ENCODE results near the gene EFCAB10. TPM values are rescaled to one million over a fixed set of nuclear protein-coding genes. Genes with fewer than 3 reads are reported as not detected.

Gene EFCAB10
- total RNA-seq, 3 donors from 2014 or later = not detected

GRCh38 chr7:105614341-105614840 lies 33.1 kb upstream of the EFCAB10 start:
- no peak overlapping the region for H3K27ac ChIP-seq
- no peaks in the 10 kb centered on the region for H3K36me3 ChIP-seq
- intact Hi-C loops (cut with DNase I; ENCODE audit: low total_unique reads) = no loop called here
- H3K9me3 ChIP-seq = no peaks in the 10 kb centered on the region
- H3K27me3 ChIP-seq = no peaks in the 10 kb centered on the region
- TF ChIP-seq CTCF (IDR thresholded peaks at IDR 0.05) = no peak
- no peak for TF ChIP-seq POLR2A (IDR thresholded peaks at IDR 0.05)
- no peak for TF ChIP-seq POLR2AphosphoS5 (IDR thresholded peaks at IDR 0.05)
- no peaks in the 10 kb centered on the region for H3K4me1 ChIP-seq
- no peak overlapping the region for H3K4me3 ChIP-seq
- DNase-seq (ENCODE audit: low spot score in 2 of 2) = no peak

- H3K4me3 ChIP-seq = no peak overlapping the region
- H3K27me3 ChIP-seq = no peaks in the 10 kb centered on the region
- intact Hi-C loops (cut with DNase I; ENCODE audit: low total_unique reads) = no loop called here
- no peak overlapping the region for H3K27ac ChIP-seq
- no peaks in the 10 kb centered on the region for H3K36me3 ChIP-seq
- no peak for DNase-seq (ENCODE audit: low spot score in 2 of 2)
- H3K4me1 ChIP-seq = no peaks in the 10 kb centered on the region
- TF ChIP-seq CTCF (IDR thresholded peaks at IDR 0.05) = no peak
- TF ChIP-seq POLR2AphosphoS5 (IDR thresholded peaks at IDR 0.05) = no peak
- no peak for TF ChIP-seq POLR2A (IDR thresholded peaks at IDR 0.05)
- no peaks in the 10 kb centered on the region for H3K9me3 ChIP-seq
Observed at GRCh38 chr7:105613611-105614330, 32.5 kb upstream of the EFCAB10 start.

GRCh38 chr7:105612806-105613205 lies 31.5 kb upstream of the EFCAB10 start:
- H3K9me3 ChIP-seq = no peaks in the 10 kb centered on the region
- no peak for DNase-seq (ENCODE audit: low spot score in 2 of 2)
- H3K36me3 ChIP-seq = no peaks in the 10 kb centered on the region
- intact Hi-C loops (cut with DNase I; ENCODE audit: low total_unique reads) = no loop called here
- no peaks in the 10 kb centered on the region for H3K27me3 ChIP-seq
- no peak overlapping the region for H3K4me3 ChIP-seq
- no peak for TF ChIP-seq CTCF (IDR thresholded peaks at IDR 0.05)
- no peaks in the 10 kb centered on the region for H3K4me1 ChIP-seq
- H3K27ac ChIP-seq = no peak overlapping the region

- Histone ChIP-seq H3K36me3 (no peaks in the 10 kb centered on the region), H3K9me3 (no peaks in the 10 kb centered on the region), H3K4me1 (no peaks in the 10 kb centered on the region), H3K4me3 (no peak overlapping the region), H3K27me3 (no peaks in the 10 kb centered on the region), H3K27ac (no peak overlapping the region)
- no peak for TF ChIP-seq CTCF (IDR thresholded peaks at IDR 0.05)
- no peak for TF ChIP-seq POLR2A (IDR thresholded peaks at IDR 0.05)
- no peak for TF ChIP-seq POLR2AphosphoS5 (IDR thresholded peaks at IDR 0.05)
- intact Hi-C loops (cut with DNase I; ENCODE audit: low total_unique reads) = no loop called here
- DNase-seq (ENCODE audit: low spot score in 2 of 2) = no peak
Observed at GRCh38 chr7:105611856-105612775, 30.8 kb upstream of the EFCAB10 start.

All from breast epithelium (tissue), 4 donors.